ENCODE data around the gene SLC12A5.
"Not testable (repeated sequence)": the region's sequence is repeated elsewhere in the genome, so short reads cannot be mapped to it uniquely, and the experiment has no call there.

Gene SLC12A5

GRCh38 chr20:46028772-46029371 lies at the start of gene SLC12A5:
Gene SLC12A5 (plus strand): TSS chr20:46029215. CDS start chr20:46029345, 130 bp downstream.
- DNase-seq (ENCODE audit: insufficient read length, low spot score), result no peak

GRCh38 chr20:45981261-45981660 lies 47.8 kb upstream of the SLC12A5 start:
- FAIRE-seq (no peak), DNase-seq (ENCODE audit: insufficient read length, low spot score) (no peak)

More at GRCh38 chr20:46028772-46029371, at the start of gene SLC12A5:
- no peak for FAIRE-seq

- DNase-seq (ENCODE audit: insufficient read length, low spot score) (no peak), FAIRE-seq (no peak)
These were observed 45.7 kb upstream of the SLC12A5 start for GRCh38 chr20:45983279-45983743.

- no peak for DNase-seq (ENCODE audit: insufficient read length, low spot score)
- FAIRE-seq, result no peak
These were observed 43.4 kb upstream of the SLC12A5 start for GRCh38 chr20:45985573-45985972.

GRCh38 chr20:45987108-45987780 lies 41.8 kb upstream of the SLC12A5 start:
- FAIRE-seq (peak; percentile 71), DNase-seq (ENCODE audit: insufficient read length, low spot score) (peak; percentile 66)

GRCh38 chr20:45988830-45989229 lies 40.2 kb upstream of the SLC12A5 start:
- not testable (repeated sequence) for FAIRE-seq

GRCh38 chr20:45991616-45992015 lies 37.4 kb upstream of the SLC12A5 start:
- DNase-seq (ENCODE audit: insufficient read length, low spot score) (no peak), FAIRE-seq (no peak)

More at GRCh38 chr20:45988830-45989229, 40.2 kb upstream of the SLC12A5 start:
- not testable (repeated sequence) for DNase-seq (ENCODE audit: insufficient read length, low spot score)

GRCh38 chr20:45993197-45993951 lies 35.6 kb upstream of the SLC12A5 start:
- DNase-seq (ENCODE audit: insufficient read length, low spot score) (no peak), FAIRE-seq (no peak)

- no peak for FAIRE-seq
These were observed 34.1 kb upstream of the SLC12A5 start for GRCh38 chr20:45994761-45995493.

GRCh38 chr20:45995495-45996097 lies 33.4 kb upstream of the SLC12A5 start:
- not testable (repeated sequence) for DNase-seq (ENCODE audit: insufficient read length, low spot score); FAIRE-seq

More at GRCh38 chr20:45994761-45995493, 34.1 kb upstream of the SLC12A5 start:
- DNase-seq (ENCODE audit: insufficient read length, low spot score), result no peak

- DNase-seq (ENCODE audit: insufficient read length, low spot score) (no peak), FAIRE-seq (no peak)
These were observed 31.8 kb upstream of the SLC12A5 start for GRCh38 chr20:45997187-45997586.

- DNase-seq (ENCODE audit: insufficient read length, low spot score) (no peak), FAIRE-seq (no peak)
These were observed 30.7 kb upstream of the SLC12A5 start for GRCh38 chr20:45998337-45998736.

- no peak for FAIRE-seq
- DNase-seq (ENCODE audit: insufficient read length, low spot score), result no peak
These were observed 30.3 kb upstream of the SLC12A5 start for GRCh38 chr20:45998761-45999160.

GRCh38 chr20:45999557-46000261 lies 29.3 kb upstream of the SLC12A5 start:
- FAIRE-seq (no peak), DNase-seq (ENCODE audit: insufficient read length, low spot score) (no peak)

GRCh38 chr20:46000262-46000996 lies 28.6 kb upstream of the SLC12A5 start:
- FAIRE-seq (no peak), DNase-seq (ENCODE audit: insufficient read length, low spot score) (no peak)

GRCh38 chr20:46001498-46001897 lies 27.5 kb upstream of the SLC12A5 start:
- DNase-seq (ENCODE audit: insufficient read length, low spot score), result no peak
- FAIRE-seq, result no peak

- DNase-seq (ENCODE audit: insufficient read length, low spot score) (no peak), FAIRE-seq (no peak)
These were observed 27.0 kb upstream of the SLC12A5 start for GRCh38 chr20:46002008-46002407.

- FAIRE-seq, result no peak
- no peak for DNase-seq (ENCODE audit: insufficient read length, low spot score)
These were observed 24.8 kb upstream of the SLC12A5 start for GRCh38 chr20:46004187-46004586.

GRCh38 chr20:46004889-46005473 lies 24.0 kb upstream of the SLC12A5 start:
- no peak for FAIRE-seq
- no peak for DNase-seq (ENCODE audit: insufficient read length, low spot score)

Measured in GM19239 (cell line).